Lower leg skin (tissue), 4 donors: ENCODE data around the gene PIP5K1B. TPM values are rescaled to one million over a fixed set of nuclear protein-coding genes. Genes with fewer than 3 reads are reported as not detected.

Source experiments
- DNase-seq, 2 donors: peaks; one replicate each; pipeline ENCODE4 v3.0.0-alpha.2; 2019; ENCODE audit warnings: low spot score in 2 of 2
- H3K4me3 ChIP-seq: fragments of 200-600 bp; sonication (generic); 2 replicates; pipeline ENCODE4 v1.5.1; 2017; ENCODE audit warnings: mild to moderate bottlenecking, low read depth; ENCODE audit not compliant: poor library complexity, severe bottlenecking
- POLR2A ChIP-seq, 2 donors: fragments of 450-650 bp; IDR thresholded peaks; one replicate each; pipeline ENCODE4 v1.6.1; 2016 to 2017; ENCODE audit warnings: antibody characterized with exemption in 2 of 2, mild to moderate bottlenecking in 1 of 2, moderate library complexity in 1 of 2
- WGBS, 2 donors: methylation state at CpG; one replicate each; pipeline ENCODE4 v1.1.5; 2018; 5-methylcytosine and 5-hydroxymethylcytosine counted together
- intact Hi-C: fragments of 100-400 bp; cut with DNase I; formaldehyde crosslinking; loops from one replicate; pipeline ENCODE4 v1.15.0; 2023; ENCODE audit warnings: low total_unique reads
- total RNA-seq, 4 donors: library from RNA; depleted of rRNA; stranded (reverse); fragments of >200 nt; gene quantifications; one replicate each; pipeline ENCODE4 v1.1.0, GENCODE V29; 2016
- TF ChIP-seq, protein P1 (sequence below), 3 donors: fragments of 450-650 bp; IDR thresholded peaks; one replicate each; pipeline ENCODE4 v1.5.1; 2016; ENCODE audit warnings: antibody characterized with exemption in 3 of 3, mild to moderate bottlenecking in 3 of 3, moderate library complexity in 2 of 3

The PIP5K1B gene
- total RNA-seq, 4 donors from 2014 or later: 0.42 to 3.3 (median 2.7) TPM

DNA sequence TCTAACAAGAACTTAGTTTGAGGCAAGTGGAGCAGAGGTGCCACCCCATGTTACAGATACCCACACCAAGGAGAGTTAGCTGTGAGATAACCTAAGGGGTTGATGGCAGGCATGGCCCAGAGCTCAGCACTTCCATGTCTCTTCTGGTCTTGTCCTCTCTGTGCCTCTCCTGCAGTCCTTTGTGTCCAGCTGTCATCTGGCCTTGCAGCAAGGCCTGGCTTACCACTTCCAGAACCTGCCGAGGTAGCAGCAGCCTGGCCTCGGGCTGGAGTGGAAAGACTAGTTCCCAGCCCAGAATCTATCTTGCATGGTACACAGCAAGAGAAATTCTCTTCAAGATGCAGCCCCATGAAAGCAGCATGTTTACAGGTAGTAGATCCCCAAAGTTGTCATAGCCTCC is 41.5 kb downstream of the PIP5K1B start:
- no peak for DNase-seq
- H3K4me3 ChIP-seq: no peak overlapping the region
- WGBS, 2 donors: 51 to 58% methylated on average over 2 of the region's 2 CpGs
- intact Hi-C loops: no loop called here
- TF ChIP-seq, protein P1, sequence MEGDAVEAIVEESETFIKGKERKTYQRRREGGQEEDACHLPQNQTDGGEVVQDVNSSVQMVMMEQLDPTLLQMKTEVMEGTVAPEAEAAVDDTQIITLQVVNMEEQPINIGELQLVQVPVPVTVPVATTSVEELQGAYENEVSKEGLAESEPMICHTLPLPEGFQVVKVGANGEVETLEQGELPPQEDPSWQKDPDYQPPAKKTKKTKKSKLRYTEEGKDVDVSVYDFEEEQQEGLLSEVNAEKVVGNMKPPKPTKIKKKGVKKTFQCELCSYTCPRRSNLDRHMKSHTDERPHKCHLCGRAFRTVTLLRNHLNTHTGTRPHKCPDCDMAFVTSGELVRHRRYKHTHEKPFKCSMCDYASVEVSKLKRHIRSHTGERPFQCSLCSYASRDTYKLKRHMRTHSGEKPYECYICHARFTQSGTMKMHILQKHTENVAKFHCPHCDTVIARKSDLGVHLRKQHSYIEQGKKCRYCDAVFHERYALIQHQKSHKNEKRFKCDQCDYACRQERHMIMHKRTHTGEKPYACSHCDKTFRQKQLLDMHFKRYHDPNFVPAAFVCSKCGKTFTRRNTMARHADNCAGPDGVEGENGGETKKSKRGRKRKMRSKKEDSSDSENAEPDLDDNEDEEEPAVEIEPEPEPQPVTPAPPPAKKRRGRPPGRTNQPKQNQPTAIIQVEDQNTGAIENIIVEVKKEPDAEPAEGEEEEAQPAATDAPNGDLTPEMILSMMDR (IDR thresholded peaks at IDR 0.05): no peak
- no peak for TF ChIP-seq POLR2A (IDR thresholded peaks at IDR 0.05)

DNA sequence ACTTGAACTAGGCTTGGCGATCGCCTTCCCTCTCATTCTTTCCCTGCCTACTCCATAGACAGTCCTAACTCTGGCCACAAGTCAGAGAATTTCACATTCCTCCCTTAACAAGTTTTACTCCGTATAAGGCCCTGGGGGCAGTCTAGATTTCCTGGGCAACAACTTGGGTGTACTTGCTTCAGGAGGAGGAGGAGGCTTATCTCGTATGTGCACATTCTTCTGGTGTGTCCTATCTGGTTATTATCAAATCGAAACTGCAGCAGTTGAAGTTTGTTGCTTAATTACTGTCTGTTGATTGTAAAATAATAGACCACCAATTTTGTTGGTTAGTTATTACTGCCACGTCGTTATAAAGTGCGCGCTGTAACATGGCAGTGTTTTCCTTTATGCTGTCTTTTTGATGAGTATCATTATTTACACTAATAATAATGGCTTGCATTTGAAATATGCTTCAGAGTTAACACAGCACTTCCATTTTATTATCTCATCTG is 42.0 kb downstream of the PIP5K1B start:
- H3K4me3 ChIP-seq: no peak overlapping the region
- 34 to 42% methylated on average over 9 of the region's 9 CpGs for WGBS, 2 donors
- DNase-seq: no peak
- intact Hi-C loops: no loop called here
- TF ChIP-seq, protein P1 (IDR thresholded peaks at IDR 0.05): no peak
- no peak for TF ChIP-seq POLR2A (IDR thresholded peaks at IDR 0.05)

DNA sequence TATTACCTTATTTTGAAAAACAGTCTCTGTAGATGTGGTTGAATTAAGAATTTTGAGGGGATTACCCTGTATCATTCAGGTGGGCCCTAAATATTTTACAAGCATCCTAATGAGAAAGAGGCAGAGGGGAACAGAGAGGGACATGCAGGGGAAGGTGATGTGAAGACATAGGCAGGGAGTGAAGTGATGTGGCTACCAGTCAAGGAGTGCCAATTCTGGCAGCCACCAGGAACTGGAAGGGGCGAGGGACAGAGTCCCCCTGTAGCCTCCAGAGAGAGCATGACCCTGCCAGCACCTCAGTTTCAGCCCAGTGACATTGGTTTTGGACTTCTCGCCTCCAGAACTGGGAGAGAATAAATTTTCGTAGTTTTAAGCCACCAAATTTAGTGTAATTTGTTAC is 44.1 kb downstream of the PIP5K1B start:
- H3K4me3 ChIP-seq: no peak overlapping the region
- WGBS, 2 donors: 75 to 77% methylated on average over 3 of the region's 3 CpGs
- intact Hi-C loops: no loop called here
- no peak for DNase-seq
- no peak for TF ChIP-seq POLR2A (IDR thresholded peaks at IDR 0.05)
- TF ChIP-seq, protein P1 (IDR thresholded peaks at IDR 0.05): no peak

DNA sequence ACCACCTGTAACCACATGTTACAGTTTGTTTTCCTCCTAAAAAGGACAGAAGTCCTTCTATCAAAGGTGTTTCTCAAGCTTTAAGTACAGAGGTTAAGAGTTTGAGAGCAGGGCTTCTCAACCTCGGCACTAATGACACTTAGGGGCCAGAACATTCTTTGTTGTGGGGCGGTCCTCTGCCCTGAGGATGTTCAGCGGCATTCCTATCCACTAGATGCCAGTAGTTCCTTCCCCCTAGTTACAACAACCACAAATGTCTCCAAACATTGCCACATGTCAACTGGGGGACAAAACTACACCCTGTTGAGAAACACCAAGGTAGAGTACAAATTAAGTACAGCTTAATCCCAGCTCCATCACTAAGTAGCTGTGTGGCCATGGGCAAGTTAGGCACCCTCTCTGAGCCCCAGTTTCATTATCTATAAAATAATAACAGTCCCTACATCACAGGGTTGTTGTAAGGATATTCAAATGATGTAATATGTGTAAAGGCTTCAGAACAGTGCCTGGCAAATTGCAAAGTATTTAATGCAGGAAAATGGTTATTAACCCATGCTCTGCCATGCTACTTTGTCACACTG is 44.6 kb downstream of the PIP5K1B start:
- 49 to 51% methylated on average over 3 of the region's 3 CpGs for WGBS, 2 donors
- TF ChIP-seq, protein P1 (IDR thresholded peaks at IDR 0.05): no peak
- no peak for TF ChIP-seq POLR2A (IDR thresholded peaks at IDR 0.05)
- no peak for DNase-seq
- H3K4me3 ChIP-seq: no peak overlapping the region
- intact Hi-C loops: no loop called here

DNA sequence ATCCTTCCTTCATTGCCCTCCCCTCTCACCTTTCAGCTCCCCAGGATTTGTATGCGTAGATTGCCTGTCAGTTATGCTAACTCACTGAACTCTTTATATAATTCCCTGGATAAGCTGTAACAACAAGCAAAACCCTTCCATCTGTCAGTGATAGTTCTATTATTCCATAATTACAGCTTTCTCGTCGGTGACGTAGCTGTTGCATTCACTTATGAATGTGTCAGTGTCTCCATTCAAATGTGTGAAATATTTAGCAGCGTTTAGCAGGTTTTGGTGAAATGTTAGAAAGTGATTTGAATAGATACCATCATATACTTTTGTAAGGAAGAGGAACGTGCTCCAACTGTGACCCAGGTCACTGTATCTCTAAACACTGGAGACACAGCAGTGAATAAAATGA is 45.2 kb downstream of the PIP5K1B start:
- TF ChIP-seq, protein P1 (IDR thresholded peaks at IDR 0.05): no peak
- TF ChIP-seq POLR2A (IDR thresholded peaks at IDR 0.05): no peak
- intact Hi-C loops: no loop called here
- H3K4me3 ChIP-seq: no peak overlapping the region
- 50 to 54% methylated on average over 6 of the region's 6 CpGs for WGBS, 2 donors
- DNase-seq: no peak

DNA sequence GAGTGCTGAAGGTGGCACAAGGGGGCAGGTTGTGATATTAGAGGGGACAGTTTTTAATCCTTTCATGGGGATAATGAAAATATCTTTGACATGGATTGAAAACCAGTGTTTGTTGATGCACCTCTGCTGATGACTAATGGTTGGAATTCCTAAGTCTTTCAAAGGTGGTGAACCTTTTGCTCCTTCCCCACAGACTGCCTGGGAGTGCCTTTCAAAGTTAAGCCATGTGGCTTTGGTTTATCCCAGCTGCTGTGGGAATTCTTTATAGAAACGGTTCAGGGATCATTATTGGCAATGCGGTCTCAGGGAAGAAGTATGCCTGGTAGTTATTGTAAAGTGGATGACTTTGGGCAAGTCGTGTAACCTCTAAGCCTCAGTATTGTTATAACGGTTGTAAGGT is 45.7 kb downstream of the PIP5K1B start:
- DNase-seq: no peak
- WGBS, 2 donors: 51 to 56% methylated on average over 4 of the region's 4 CpGs
- no peak overlapping the region for H3K4me3 ChIP-seq
- intact Hi-C loops: no loop called here
- TF ChIP-seq, protein P1 (IDR thresholded peaks at IDR 0.05): no peak
- TF ChIP-seq POLR2A (IDR thresholded peaks at IDR 0.05): no peak
